Panc1 (cell line): ENCODE data around the gene MOSMO. TPM values are rescaled to one million over a fixed set of nuclear protein-coding genes. Genes with fewer than 3 reads are reported as not detected.

Experiments used
- ATAC-seq: fragments of 200-7000 bp; cut with Tn5 transposase; 2 replicates; pipeline ENCODE4 v1.9.1; 2020; ENCODE audit warnings: mild to moderate bottlenecking, moderate library complexity
- BruUV-seq: library from RNA; stranded (reverse); fragments of 400-500 nt; replicated peaks from 2 replicates; lab custom pipeline; 2021; lab: Mats Ljungman, UMichigan
- CTCF ChIA-PET: fragments of 300-600 bp; sonication (Branson Sonifier 250); formaldehyde crosslinking; loops from one replicate; lab custom pipeline; 2022; ENCODE audit warnings: antibody characterized with exemption; lab: Charles Lee
- POLR2A ChIA-PET: fragments of 300-600 bp; sonication (Branson Sonifier 250); formaldehyde crosslinking; loops from one replicate; lab custom pipeline; 2022; ENCODE audit warnings: antibody characterized with exemption; lab: Charles Lee
- DNase-seq: peaks from one replicate; pipeline ENCODE4 v3.0.0-alpha.2; 2010; ENCODE audit warnings: low read depth, low spot score
- H3K27ac ChIP-seq: 2 replicates; pipeline ENCODE4 v1.5.1; 2011; ENCODE audit warnings: mild to moderate bottlenecking, low read length, inconsistent platforms
- H3K27me3 ChIP-seq: fragments of 200-500 bp; sonication (Bioruptor generic); 2 replicates; pipeline ENCODE4 v1.6.0; 2014; ENCODE audit warnings: low read length, inconsistent platforms; ENCODE audit not compliant: control insufficient read depth, insufficient read depth
- H3K36me3 ChIP-seq: fragments of 200-500 bp; sonication (Bioruptor generic); 2 replicates; pipeline ENCODE4 v1.5.1; 2014; ENCODE audit warnings: inconsistent platforms, mild to moderate bottlenecking, low read length, moderate library complexity; ENCODE audit not compliant: control insufficient read depth, insufficient read depth
- H3K4me1 ChIP-seq: 2 replicates; pipeline ENCODE4 v1.5.1; 2011; ENCODE audit warnings: inconsistent platforms, mild to moderate bottlenecking, low read length, moderate library complexity; ENCODE audit not compliant: control insufficient read depth, insufficient read depth
- H3K4me3 ChIP-seq, 2 experiments: 2 replicates each; pipeline ENCODE4 v1.5.1; 2011 to 2012; ENCODE audit warnings: low read depth in 2 of 2, low read length in 2 of 2, mild to moderate bottlenecking in 2 of 2, inconsistent platforms in 1 of 2, moderate library complexity in 1 of 2
- H3K9me3 ChIP-seq: fragments of 200-500 bp; sonication (Bioruptor generic); 2 replicates; pipeline ENCODE4 v1.5.1; 2014; ENCODE audit warnings: low read depth, mild to moderate bottlenecking, inconsistent platforms, low read length, moderate library complexity; ENCODE audit not compliant: control insufficient read depth, insufficient read depth
- POLR2AphosphoS5 ChIP-seq: IDR thresholded peaks from 2 replicates; pipeline ENCODE4 v1.6.1; 2012; ENCODE audit warnings: mild to moderate bottlenecking, low read depth, low read length, moderate library complexity
- SIN3A ChIP-seq: IDR thresholded peaks from 2 replicates; pipeline ENCODE4 v1.6.1; 2012; ENCODE audit warnings: low read depth, mild to moderate bottlenecking, low read length, moderate library complexity, borderline replicate concordance; ENCODE audit not compliant: insufficient read depth
- TCF7L2 ChIP-seq: IDR thresholded peaks from 2 replicates; pipeline ENCODE4 v1.6.1; 2011; ENCODE audit warnings: mild to moderate bottlenecking, low read depth, low read length, inconsistent platforms
- in situ Hi-C: cut with HindIII; loops from 2 replicates; pipeline ENCODE4 v1.10.0; 2016; ENCODE audit warnings: low sequenced_read_pairs, low pct_unique_long_range_greater_than_20kb
- intact Hi-C: fragments of 100-400 bp; cut with micrococcal nuclease; formaldehyde crosslinking; loops from one replicate; pipeline ENCODE4 v1.10.0; 2022; ENCODE audit not compliant: unreplicated experiment
- total RNA-seq: library from RNA; stranded (reverse); gene quantifications from one replicate; pipeline ENCODE4 v1.2.1, GENCODE V29; 2021; ENCODE audit not compliant: unreplicated experiment
- TF ChIP-seq, protein P1 (sequence below), 2 experiments: IDR thresholded peaks; 2 replicates each; pipeline ENCODE4 v1.6.1; 2011 to 2012; ENCODE audit warnings: low read depth in 2 of 2, control low read depth in 1 of 2, low read length in 1 of 2, mild to moderate bottlenecking in 1 of 2, moderate library complexity in 1 of 2; ENCODE audit not compliant: insufficient read depth in 1 of 2
- TF ChIP-seq, protein P2 (sequence below): fragments of 450-650 bp; IDR thresholded peaks from 2 replicates; pipeline ENCODE4 v1.5.1; 2017; ENCODE audit warnings: mild to moderate bottlenecking

The MOSMO gene
- total RNA-seq, 1 experiment from 2014 or later, result 20.6 TPM

DNA sequence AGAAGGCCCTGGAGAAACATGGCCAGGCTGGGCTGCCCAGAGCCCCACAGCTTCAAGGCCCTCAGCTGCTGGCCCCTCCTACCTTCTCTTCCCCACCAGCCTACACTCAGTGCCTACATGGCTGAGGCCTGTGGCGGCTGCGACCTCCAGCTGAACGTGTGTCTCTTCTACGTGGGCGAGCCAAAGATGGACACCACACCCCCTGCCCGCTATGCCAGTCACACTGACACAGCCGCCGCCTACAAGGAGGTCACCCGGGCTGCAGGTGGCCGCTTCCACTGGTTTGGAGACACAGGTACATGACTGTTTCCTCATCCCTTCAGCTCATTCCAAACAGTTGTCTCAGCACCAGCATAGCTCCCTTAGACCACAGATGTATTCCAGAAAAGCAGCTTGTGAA is 124.9 kb downstream of the MOSMO start:
- H3K27me3 ChIP-seq, result peaks cover 4% of the 10 kb centered on the region
- BruUV-seq, result no TSS peak
- ChIA-PET POLR2A (interaction anchor here (0.5 to 0.6 kb wide), 2 partner anchors 125 to 199 kb away, joined by 4 read pairs; no protein-coding TSS in a partner anchor), CTCF (interaction anchor here (0.6 kb wide), 1 partner anchor 9 kb away, joined by 5 read pairs; no protein-coding TSS in a partner anchor)
- TF ChIP-seq POLR2AphosphoS5 (no peak), SIN3A (no peak), TCF7L2 (no peak)
- TF ChIP-seq, protein P1, sequence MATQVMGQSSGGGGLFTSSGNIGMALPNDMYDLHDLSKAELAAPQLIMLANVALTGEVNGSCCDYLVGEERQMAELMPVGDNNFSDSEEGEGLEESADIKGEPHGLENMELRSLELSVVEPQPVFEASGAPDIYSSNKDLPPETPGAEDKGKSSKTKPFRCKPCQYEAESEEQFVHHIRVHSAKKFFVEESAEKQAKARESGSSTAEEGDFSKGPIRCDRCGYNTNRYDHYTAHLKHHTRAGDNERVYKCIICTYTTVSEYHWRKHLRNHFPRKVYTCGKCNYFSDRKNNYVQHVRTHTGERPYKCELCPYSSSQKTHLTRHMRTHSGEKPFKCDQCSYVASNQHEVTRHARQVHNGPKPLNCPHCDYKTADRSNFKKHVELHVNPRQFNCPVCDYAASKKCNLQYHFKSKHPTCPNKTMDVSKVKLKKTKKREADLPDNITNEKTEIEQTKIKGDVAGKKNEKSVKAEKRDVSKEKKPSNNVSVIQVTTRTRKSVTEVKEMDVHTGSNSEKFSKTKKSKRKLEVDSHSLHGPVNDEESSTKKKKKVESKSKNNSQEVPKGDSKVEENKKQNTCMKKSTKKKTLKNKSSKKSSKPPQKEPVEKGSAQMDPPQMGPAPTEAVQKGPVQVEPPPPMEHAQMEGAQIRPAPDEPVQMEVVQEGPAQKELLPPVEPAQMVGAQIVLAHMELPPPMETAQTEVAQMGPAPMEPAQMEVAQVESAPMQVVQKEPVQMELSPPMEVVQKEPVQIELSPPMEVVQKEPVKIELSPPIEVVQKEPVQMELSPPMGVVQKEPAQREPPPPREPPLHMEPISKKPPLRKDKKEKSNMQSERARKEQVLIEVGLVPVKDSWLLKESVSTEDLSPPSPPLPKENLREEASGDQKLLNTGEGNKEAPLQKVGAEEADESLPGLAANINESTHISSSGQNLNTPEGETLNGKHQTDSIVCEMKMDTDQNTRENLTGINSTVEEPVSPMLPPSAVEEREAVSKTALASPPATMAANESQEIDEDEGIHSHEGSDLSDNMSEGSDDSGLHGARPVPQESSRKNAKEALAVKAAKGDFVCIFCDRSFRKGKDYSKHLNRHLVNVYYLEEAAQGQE (IDR thresholded peaks at IDR 0.05; ENCODE audit: insufficient read depth in 1 of 2, low read depth in 2 of 2, low read length in 1 of 2), result no peak
- TF ChIP-seq, protein P2, sequence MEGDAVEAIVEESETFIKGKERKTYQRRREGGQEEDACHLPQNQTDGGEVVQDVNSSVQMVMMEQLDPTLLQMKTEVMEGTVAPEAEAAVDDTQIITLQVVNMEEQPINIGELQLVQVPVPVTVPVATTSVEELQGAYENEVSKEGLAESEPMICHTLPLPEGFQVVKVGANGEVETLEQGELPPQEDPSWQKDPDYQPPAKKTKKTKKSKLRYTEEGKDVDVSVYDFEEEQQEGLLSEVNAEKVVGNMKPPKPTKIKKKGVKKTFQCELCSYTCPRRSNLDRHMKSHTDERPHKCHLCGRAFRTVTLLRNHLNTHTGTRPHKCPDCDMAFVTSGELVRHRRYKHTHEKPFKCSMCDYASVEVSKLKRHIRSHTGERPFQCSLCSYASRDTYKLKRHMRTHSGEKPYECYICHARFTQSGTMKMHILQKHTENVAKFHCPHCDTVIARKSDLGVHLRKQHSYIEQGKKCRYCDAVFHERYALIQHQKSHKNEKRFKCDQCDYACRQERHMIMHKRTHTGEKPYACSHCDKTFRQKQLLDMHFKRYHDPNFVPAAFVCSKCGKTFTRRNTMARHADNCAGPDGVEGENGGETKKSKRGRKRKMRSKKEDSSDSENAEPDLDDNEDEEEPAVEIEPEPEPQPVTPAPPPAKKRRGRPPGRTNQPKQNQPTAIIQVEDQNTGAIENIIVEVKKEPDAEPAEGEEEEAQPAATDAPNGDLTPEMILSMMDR, result no peak
- in situ Hi-C loops (no loop called here), intact Hi-C loops (no loop called here)
- H3K27ac ChIP-seq, result no peak overlapping the region
- no peaks in the 10 kb centered on the region for H3K36me3 ChIP-seq
- no peaks in the 10 kb centered on the region for H3K4me1 ChIP-seq
- DNase-seq (no peak), ATAC-seq (no peak)
- H3K9me3 ChIP-seq, result no peaks in the 10 kb centered on the region
- H3K4me3 ChIP-seq, result no peak overlapping the region

Other genes with a start within 250 kb of the MOSMO start
- 87.8 TPM for gene NPIPB4, start 150.4 kb upstream of the MOSMO start, total RNA-seq
- 248 TPM for gene UQCRC2, start 54.8 kb upstream of the MOSMO start, total RNA-seq
- gene PDZD9, start 7.0 kb upstream of the MOSMO start, total RNA-seq, result not detected
- not detected for gene VWA3A, start 84.4 kb downstream of the MOSMO start, total RNA-seq
- 0.05 TPM for gene SDR42E2, start 154.4 kb downstream of the MOSMO start, total RNA-seq
- gene EEF2K, start 198.2 kb downstream of the MOSMO start, total RNA-seq, result 15.0 TPM